ENCODE data around the gene HERC4.
"Not testable (repeated sequence)": the region's sequence is repeated elsewhere in the genome, so short reads cannot be mapped to it uniquely, and the experiment has no call there.

Gene HERC4

DNA sequence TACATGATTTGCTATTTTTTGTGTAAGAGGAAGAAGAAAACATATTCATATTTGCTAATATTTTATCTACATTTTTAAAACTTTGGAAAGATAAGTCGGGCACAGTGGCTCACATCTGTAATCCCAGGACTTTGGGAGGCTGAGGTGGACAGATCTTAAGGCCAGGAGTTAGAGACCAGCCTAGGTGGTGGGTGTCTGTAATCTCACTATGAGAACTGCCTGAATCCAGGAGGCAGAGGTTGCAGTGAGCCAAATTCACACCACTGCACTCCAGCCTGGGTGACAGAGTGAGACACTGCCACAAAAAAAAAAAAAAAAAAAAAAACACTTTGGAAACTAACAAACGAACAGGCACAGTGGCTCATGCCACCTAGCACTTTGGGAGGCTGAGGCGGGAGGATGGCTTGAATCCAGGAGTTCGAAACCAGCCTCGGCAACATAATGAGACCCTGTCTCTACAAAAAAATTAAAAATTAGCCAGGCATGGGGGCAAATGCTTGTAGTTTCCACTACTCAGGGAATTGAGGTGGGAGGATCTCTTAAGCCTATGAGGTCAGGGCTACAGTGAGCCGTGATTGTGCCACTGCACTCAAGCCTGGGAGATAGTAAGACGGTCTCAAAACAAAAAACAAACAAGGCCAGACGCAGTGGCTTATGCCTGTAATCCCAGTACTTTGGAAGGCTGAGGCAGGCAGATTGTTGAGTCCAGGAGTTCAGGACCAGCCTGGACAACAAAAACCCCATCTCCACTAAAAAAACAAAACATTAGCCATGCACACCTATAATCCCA lies 25.6 kb downstream of the HERC4 start:
- no peak for DNase-seq (ENCODE audit: low spot score)

DNA sequence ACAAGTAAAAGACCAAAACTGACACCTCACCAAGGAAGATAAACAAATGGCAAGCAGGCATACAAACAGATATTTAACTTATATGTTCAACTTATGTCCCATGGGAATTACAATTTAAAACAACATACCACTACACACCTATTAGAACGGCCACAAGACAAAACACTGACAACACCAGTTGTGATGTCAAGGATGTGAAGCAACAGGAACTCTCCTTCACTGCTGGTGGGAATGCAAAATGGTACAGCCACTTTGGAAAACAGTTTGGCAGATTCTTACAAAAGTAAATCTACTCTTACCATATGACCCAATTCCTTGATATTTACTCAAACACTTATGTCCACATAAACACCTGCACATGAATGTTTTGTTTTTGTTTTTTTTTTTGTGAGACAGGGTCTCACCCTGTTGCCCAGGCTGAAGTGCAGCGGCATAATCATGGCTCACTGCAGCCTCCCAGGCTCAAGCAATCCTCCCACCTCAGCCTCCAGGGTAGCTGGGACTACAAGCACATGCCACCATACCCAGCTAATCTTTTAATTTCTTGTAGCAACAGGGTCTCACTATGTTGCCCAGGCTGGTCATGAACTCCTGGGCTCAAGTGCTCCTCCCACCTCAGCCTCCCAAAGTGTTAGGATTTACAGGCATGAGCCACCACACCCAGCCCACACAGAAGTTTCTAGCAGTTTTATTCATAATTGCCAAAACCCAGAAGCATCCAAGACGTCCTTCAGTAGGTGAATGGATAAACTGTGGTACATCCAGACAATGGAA lies 27.3 kb downstream of the HERC4 start:
- DNase-seq (ENCODE audit: low spot score): no peak

DNA sequence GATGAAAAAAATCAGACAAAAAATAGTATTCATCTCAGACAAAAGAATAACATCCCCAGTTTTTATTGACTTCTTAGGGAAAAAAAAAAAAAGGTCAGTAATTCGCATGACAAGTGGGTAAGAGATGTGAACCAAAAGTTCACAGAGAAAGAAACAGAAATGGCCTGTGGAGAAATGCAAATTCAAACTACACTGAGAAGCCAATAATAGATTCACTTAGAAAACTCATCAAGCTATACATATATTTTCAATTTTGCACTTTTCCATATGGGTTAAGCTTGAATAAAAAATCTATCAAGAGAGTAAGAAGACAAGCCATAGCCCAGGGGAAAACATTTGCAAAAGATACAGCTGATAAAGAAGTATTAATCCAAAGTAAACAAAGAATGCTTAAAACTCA lies 28.0 kb downstream of the HERC4 start:
- no peak for DNase-seq (ENCODE audit: low spot score)

DNA sequence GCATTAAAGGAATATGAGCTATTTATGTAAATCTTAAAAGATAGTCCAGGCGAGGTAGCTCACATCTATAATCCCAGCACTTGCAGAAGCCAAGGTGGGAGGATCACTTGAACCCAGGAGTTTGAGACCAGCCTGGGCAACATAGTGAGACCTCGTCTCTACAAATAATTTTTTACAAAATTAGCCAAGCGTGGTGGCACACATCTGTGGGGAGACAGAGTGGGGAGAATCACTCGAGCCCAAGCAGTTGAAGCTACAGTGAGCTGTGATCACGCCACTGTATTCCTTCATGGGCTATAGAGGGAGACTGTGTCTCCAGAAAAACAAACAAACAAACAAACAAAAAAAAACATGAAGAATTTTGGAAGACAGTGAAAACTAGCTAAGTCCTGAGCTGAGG lies 28.4 kb downstream of the HERC4 start:
- DNase-seq (ENCODE audit: low spot score): no peak

DNA sequence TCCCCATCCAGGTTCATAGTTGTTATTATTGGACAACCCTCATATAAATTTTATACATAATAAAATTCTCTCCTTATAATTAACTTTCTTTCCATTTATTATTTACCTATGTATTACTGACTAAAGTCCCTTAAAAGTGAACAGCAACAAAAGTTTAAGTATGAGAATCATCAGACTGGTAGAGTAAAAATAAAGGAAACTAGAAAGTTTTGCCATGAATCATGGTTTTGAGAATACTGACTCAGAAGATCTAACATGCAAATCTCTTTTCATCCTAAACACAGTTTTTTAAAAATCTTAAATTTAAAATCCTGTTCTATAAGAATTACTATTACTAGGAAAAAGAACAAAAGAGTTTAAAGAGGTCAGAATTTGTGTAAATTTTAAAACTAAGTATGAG lies 32.1 kb downstream of the HERC4 start:
- DNase-seq (ENCODE audit: low spot score): no peak

DNA sequence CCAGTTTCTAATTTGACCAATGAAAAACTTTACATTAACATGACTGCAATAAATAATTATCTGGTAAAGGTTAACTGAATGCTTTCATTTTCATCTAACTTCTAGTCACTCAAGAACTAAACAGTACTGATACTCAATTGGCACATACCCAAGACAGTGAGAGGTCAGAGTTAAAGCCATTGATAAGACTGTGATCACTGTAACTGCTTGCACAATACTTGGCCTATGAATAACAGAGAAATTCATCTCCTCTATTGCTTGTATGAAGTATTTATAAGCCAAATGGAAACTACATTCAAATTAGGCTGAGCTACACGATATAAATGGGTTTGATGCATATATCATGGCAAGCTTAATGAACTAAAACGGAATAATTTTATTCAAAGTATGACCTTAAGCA lies 43.0 kb downstream of the HERC4 start:
- DNase-seq (ENCODE audit: low spot score): no peak

DNA sequence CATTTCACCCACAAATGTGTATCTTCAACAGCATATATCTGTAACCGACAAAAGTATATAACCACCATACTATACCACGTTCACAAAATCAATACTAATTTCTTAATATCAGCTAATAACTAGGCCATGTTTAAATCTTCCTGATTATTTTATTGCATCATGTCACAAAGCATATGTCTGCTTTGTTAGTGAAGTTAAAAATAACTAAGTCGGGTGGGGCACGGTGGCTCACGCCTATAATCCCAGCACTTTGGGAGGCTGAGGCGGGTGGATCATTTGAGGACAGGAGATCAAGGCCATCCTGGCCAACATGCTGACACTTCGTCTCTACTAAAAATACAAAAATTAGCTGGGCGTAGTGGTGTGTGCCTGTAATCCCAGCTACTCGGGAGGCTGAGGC lies 47.7 kb downstream of the HERC4 start:
- DNase-seq (ENCODE audit: low spot score): no peak

DNA sequence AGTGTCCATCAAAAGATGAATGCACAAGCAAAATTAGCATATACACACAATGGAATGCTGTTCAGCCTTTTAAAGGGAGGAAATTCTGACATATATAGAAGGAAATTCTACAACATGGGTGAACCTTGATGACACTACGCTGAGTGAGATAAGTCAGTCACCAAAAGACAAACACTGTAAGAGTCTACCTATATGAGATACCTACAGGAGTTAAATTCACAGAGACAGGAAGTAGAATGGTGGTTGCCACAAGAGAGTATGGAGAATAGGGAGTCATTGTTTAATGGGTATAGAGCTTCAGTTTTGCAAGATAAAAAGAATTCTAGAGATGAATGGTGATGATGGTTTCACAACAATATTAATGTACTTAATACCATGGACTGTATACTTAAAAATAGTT lies 51.8 kb downstream of the HERC4 start:
- DNase-seq (ENCODE audit: low spot score): no peak

DNA sequence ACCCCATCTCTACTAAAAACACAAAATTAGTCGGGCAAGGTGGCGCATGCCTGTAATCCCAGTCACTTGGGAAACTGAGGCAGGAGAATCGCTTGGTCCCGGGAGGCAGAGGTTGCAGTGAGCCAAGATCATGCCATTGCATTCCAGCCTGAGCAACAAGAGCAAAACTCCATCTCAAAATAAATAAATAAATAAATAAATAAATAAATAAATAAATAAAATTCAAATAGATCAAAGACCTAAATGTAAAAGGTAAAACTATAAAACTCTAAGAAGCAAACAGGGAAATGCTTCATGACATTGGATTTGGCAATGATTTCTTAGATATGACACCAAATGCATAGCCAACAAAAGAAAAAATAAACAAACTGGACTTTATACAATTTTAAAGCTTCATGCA lies 52.8 kb downstream of the HERC4 start:
- DNase-seq (ENCODE audit: low spot score): not testable (repeated sequence)

DNA sequence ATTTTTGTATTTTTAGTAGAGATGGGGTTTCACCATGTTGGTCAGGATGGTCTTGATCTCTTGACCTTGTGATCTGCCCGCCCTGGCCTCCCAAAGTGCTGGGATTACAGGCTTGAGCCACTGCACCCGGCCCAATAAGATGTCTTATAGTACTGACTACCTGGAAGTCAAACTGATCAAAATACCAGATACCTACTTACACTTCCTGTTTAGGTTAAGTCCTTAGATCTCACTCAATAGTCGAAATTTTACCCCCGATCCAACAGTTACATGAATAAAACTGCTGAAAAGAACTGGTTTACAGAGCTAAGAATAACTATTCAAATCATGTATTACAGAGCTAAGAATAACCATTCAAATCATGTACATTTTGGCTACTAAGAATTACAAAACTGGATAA lies 58.6 kb downstream of the HERC4 start:
- not testable (repeated sequence) for DNase-seq (ENCODE audit: low spot score)

DNA sequence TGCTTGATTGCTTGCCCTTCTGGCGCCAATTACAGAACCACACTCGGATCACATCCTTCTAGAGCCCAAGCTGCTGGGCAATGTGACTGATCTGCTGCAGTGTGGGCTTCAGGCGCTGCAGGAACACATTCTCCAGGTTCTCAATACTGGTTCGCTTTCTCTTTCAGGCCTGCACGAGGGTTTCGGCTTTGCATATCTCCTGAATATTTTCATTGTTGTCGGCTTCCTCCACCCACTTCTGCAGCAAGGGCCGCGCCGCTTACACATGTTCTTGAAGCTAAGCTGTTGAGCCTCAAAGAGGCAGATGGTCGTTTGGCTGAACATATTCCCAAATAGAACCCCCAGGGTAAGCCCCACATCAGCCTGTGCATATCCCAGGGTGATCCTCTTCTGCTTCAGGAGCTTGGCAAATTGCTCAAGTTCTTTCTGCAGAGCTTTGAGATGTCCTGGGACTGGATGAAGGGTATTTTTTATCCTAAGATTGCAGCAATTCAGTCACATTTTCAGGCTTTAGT lies 64.6 kb downstream of the HERC4 start:
- peak; percentile 9 for DNase-seq (ENCODE audit: low spot score)

DNA sequence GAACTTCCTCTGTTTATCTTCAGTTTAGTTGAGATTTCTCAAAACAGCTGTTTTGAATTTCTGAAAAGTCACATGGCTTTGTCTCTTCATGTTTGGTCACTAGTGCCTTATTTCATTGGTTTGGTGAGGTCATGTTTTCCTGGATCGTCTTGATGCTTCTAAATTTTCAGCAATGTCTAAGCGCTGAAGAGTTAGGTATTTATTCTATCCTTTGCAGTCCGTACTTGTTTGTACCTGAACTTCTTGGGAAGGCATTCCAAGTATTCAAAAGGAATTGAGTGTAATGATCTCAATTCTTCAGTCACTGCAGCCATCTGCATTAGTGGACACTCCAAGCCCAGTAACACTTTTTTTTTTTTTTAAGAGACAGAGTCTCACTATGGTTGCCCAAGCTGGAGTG lies 67.7 kb downstream of the HERC4 start:
- no peak for DNase-seq (ENCODE audit: low spot score)

DNA sequence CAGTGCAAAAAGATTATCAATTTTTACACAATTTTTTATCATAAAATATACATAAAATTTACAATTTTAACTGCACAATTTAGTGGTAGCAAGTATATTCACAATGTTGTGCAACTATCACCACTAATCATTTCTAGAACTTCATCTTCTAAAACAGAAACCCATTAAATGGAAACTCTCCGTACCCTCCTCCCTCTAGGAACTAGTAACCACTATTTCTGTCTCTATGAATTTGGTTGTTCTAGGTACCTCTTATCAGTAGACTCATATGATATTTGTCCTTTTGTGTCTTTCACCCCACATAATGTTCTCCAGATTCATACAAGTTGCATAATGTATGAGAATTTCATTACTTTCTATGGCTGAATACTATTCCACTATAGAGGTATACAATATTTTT lies 73.5 kb downstream of the HERC4 start:
- DNase-seq (ENCODE audit: low spot score): no peak

DNA sequence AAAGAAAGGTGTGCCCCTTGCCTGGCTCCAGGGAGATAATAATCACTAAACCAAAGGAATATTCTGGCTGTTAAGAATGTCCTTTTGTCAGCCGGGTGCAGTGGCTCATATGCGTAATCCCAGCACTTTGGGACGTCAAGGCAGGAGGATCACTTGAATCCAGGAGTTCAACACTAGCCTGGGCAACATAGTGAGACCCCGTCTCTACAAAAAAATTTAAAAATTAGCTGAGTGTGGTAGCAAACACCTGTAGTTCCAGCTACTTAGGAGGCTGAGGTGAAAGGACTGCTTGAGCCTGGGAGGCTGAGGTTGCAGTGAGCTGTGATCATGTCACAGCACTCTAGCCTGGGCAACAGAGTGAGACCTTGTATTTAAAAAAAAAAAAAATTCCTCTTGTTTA lies 74.1 kb downstream of the HERC4 start:
- no peak for DNase-seq (ENCODE audit: low spot score)

DNA sequence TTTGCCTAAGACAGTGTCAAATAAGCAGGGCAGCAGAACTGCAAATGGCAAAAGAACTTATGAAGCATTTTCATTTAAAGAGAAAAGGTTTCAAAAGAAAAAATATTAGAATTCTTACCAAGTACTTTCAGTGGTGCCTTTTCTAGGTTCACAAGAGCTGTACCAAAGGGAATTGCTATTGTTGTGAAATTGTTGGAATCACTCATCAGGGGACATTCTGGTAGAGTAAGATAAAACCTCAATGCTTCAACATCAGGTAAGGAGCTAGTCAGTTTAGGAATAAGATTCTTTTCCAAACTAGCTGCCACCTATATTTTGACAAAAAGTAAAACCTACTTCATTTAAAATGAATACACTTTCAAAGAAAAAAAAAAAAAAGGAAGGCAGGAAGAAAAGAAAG lies 85.0 kb downstream of the HERC4 start:
- no peak for DNase-seq (ENCODE audit: low spot score)

DNA sequence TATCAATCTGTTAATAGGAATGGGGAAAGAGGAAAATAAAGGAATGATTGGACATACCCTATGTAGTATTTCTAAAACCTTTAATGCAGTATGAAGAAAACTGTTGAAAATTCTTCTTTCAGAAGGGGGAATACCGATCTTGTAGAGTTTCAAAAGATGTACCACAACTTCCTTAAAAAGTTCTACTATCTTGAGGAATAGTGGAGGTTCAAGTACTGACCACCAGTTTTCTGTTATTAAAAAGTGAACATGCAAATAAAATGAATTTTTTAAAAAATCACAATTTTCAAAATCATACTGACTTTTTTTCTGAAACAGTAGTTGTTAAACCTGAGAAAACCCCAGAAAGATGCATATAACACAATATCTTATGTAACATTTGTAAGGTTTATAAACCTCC lies 86.5 kb downstream of the HERC4 start:
- no peak for DNase-seq (ENCODE audit: low spot score)

DNA sequence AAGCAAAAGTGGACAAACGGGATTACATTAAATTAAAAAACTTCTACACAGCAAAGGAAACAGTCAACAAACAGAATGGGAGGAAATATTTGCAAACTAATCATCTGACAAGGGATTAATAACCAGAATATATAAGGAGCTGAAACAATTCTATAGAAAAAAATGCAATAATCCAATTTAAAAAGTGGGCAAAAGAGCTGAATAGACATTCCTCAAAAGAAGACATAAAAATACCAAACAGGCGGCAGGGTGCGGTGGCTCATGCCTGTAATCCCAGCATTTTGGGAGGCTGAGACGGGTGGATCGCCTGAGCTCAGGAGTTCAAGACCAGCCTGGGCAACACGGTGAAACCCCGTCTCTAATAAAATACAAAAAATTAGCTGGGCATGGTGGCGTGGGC lies 92.5 kb downstream of the HERC4 start:
- DNase-seq (ENCODE audit: low spot score): not testable (repeated sequence)

DNA sequence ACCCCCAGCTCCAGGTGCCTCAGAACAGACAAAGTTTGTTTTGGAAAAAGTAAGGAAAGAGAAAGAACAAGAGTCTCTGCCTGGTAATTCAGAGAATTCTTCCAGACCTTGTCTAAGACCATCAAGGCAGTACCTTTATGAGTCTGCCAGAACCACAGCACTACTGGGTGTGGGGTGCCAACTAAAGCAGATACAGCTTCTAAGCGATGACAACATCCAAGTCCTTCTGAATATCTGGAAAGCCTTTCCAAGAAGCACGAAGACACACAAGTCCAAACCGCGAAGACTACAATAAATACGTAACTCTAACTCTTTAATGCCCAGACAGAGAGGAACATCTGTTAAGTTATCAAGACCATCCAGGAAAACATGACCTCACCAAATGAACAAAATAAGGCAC lies 96.3 kb downstream of the HERC4 start:
- DNase-seq (ENCODE audit: low spot score): no peak

DNA sequence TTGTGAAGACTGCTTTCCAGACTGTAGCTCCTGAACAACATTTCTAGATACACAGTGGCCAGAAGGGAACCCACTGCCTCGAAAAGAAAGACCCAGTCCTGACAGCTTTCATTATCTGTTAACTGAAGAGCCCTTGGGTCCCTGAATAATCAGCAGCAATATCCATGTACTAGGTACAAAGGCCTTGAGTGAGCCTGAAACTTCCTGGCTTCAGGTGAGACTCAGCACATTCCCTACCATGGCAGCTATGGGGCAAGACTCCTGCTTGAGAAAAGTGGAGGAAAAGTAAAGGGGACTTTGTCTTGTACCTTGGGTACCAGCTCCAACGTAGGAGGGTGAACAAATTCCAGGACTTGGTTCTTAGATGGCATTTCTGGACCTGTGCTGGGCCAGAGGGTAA lies 97.8 kb downstream of the HERC4 start:
- no peak for DNase-seq (ENCODE audit: low spot score)

DNA sequence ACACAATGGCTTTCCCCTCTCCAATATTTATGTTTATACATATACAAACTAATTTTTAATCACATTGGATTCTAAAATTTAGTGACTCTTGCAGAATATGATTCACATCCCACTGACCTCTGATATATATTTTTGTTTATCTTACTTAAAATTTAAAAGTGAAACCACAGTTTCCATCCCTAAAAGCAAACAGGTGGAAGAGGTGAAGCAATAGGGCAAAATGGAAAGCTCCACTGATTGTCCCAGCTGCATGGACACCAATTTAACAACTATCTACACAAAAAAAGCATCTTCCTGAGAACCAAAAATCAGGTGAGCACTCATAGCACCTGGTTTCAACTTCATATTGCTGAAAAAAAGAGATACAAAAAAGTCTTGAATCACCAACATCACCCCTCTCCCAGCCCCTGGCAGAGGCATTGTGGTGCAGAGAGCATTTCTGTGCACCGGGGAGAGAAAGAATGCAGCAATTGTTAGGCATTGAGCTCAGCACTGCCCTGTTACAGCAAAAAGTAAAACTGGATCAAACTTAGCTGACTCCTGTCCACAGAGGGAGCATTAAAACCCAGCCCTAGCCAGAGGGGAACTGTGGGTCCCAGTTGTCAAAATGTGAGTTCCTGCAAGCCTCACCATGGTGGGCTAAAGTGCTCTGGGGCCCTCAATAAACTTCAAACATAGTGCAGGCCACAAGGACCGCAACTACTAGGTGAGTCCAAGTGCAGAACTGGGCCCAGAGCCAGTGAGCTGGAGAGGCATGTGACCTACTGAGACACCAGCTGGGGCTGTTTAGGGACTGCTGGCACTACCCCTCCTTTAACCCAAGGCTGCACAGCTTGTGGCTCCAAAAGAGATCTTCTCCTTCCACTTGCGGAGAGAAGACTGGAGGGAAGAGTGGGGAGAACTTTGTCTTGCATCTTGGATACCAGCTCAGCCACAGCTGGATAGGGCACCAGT lies 98.5 kb downstream of the HERC4 start:
- peak; percentile 17 for DNase-seq (ENCODE audit: low spot score)

DNA sequence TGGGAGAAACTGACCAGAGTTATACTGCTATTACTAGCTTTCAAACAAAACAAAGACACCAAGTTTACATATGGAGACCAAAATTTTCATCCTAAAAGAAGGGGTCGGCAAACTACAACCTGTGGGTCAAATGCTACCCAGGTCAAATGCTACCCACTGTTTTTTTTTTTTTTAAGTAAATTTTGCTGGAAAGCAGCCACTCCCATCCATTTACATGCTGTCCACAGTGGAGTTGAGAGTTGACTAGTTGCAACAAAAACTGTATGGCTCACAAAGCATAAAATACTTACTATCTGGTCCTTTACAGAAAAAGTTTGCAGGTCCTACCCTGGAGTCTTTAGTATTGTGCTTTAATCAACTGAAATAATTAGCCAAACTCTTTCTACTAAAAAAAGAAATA lies 99.2 kb downstream of the HERC4 start:
- no peak for DNase-seq (ENCODE audit: low spot score)

DNA sequence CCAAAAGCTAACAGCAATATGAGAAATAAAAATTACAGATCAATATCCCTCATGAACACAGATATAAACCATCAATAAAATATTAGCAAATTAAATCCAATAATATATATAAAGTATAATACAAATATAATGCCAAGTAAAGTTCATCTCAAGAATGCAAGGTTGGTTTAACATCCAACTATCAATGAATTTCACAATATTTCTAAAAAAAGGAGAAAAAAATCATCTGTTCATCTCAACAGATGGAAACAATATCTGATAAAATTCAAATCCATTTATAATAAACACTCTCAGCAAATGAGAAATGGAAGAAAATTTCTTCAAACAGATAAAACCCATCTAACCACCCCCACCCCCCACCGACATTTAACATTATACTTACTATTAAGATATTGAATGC lies 103.8 kb downstream of the HERC4 start:
- no peak for DNase-seq (ENCODE audit: low spot score)
